ENCODE data around the gene HNF4A.

- TF ChIP-seq CTCF (IDR thresholded peaks at IDR 0.05) (no peak), EP300 (IDR thresholded peaks at IDR 0.05) (no peak)
These were observed 80.3 kb downstream of the HNF4A start for GRCh38 chr20:44435630-44436335.
